ENCODE measurements around the gene IL17RA.
A peak's percentile ranks its signal among the peaks of the same experiment; 100 is the strongest.

Gene IL17RA

GRCh38 chr22:17157714-17158113 is 72.9 kb downstream of the IL17RA start:
- DNase-seq (ENCODE audit: low read depth) = no peak

GRCh38 chr22:17158176-17158567 is 73.4 kb downstream of the IL17RA start:
- no peak for DNase-seq (ENCODE audit: low read depth)

GRCh38 chr22:17158568-17159503 is 74.0 kb downstream of the IL17RA start, which contains the start of gene HDHD5:
HDHD5 (minus strand) TSS chr22:17159277; CDS start chr22:17159251, 26 bp downstream.
- DNase-seq (ENCODE audit: low read depth) = peak; percentile 57

- DNase-seq (ENCODE audit: low read depth) = no peak
These were observed 74.7 kb downstream of the IL17RA start for GRCh38 chr22:17159504-17159951.

GRCh38 chr22:17161991-17162390 is 77.2 kb downstream of the IL17RA start:
- DNase-seq (ENCODE audit: low read depth) = no peak

GRCh38 chr22:17162731-17163130 is 77.9 kb downstream of the IL17RA start:
- no peak for DNase-seq (ENCODE audit: low read depth)

- DNase-seq (ENCODE audit: low read depth) = no peak
These were observed 79.7 kb downstream of the IL17RA start for GRCh38 chr22:17164392-17165024.

All from GM04504 (cell line).